Fibroblast of pulmonary artery (primary cell): Measurements from ENCODE around the gene CNBD2.
"Not testable (repeated sequence)": the region's sequence is repeated elsewhere in the genome, so short reads cannot be mapped to it uniquely, and the experiment has no call there.

ENCODE experiments used
- DNase-seq: peaks from one replicate; pipeline ENCODE4 v3.0.0-alpha.2; 2010; ENCODE audit warnings: low read depth
- H3K4me3 ChIP-seq: replicated peaks from 2 replicates; pipeline ENCODE4 v1.5.1; 2011; ENCODE audit warnings: low read depth, mild to moderate bottlenecking, control low read depth, low read length, moderate library complexity
- TF ChIP-seq, protein P1 (sequence below): IDR thresholded peaks from 2 replicates; pipeline ENCODE4 v1.5.1; 2011; ENCODE audit warnings: mild to moderate bottlenecking, control low read depth, low read length, inconsistent platforms; ENCODE audit errors: missing control alignments

CNBD2 gene

DNA sequence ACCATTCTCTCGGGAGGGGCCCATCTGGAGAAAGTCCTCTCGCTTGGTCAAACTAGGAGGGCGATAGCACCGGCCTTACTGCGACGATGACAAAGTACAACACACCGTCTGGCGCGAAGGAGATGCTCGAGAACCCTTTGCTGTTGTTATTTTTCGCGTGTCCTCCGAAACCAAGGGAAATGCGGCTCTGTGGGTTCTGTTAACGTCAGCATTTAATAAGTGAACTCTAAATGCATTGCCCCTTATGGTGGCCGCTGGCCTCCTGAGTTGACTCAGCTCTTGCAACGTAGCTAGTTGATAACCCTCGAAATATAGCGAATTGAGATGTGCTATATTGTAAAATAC, 13.5 kb upstream of the CNBD2 start:
- DNase-seq, result peak; percentile 55
- peak overlapping the region; percentile 96 for H3K4me3 ChIP-seq
- TF ChIP-seq, protein P1, sequence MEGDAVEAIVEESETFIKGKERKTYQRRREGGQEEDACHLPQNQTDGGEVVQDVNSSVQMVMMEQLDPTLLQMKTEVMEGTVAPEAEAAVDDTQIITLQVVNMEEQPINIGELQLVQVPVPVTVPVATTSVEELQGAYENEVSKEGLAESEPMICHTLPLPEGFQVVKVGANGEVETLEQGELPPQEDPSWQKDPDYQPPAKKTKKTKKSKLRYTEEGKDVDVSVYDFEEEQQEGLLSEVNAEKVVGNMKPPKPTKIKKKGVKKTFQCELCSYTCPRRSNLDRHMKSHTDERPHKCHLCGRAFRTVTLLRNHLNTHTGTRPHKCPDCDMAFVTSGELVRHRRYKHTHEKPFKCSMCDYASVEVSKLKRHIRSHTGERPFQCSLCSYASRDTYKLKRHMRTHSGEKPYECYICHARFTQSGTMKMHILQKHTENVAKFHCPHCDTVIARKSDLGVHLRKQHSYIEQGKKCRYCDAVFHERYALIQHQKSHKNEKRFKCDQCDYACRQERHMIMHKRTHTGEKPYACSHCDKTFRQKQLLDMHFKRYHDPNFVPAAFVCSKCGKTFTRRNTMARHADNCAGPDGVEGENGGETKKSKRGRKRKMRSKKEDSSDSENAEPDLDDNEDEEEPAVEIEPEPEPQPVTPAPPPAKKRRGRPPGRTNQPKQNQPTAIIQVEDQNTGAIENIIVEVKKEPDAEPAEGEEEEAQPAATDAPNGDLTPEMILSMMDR, result no peak

DNA sequence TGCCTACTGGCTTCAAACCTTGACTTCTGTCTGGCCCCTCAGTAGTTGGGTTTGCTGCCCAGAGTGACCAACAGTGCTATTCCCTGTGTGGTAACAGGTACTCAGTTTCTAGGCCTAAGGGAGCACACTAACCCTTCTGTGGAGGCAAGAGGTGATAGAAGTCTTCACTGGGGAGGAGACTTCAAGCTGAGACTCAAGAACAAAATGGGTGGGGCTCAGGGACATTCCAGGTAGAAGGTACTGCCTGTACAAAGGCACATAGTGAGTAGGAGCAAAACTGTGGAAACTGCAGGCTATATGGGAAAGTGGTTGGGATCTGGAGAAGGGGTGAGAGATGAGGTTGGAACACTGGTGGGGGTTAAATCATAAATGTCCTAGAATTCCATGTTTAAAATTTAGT, 11.8 kb upstream of the CNBD2 start:
- TF ChIP-seq, protein P1, result no peak

DNA sequence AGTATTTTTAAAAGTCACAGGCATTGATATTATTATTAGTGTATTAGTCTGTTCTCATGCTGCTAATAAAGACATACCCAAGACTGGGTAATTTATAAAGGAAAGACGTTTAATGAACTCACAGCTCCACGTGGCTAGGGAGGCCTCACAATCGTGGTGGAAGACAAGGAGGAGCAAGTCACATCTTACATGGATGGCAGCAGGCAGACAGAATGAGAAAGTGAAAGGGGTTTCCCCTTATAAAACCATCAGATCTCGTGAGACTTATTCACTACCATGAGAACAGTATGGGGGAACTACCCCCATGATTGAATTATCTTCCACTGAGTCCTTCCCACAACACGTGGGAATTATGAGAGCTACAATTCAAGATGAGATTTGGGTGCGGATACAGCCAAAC, 9.1 kb upstream of the CNBD2 start:
- not testable (repeated sequence) for H3K4me3 ChIP-seq, DNase-seq

More for the DNA sequence above, 11.8 kb upstream of the CNBD2 start:
- no peak overlapping the region for H3K4me3 ChIP-seq
- DNase-seq, result no peak

DNA sequence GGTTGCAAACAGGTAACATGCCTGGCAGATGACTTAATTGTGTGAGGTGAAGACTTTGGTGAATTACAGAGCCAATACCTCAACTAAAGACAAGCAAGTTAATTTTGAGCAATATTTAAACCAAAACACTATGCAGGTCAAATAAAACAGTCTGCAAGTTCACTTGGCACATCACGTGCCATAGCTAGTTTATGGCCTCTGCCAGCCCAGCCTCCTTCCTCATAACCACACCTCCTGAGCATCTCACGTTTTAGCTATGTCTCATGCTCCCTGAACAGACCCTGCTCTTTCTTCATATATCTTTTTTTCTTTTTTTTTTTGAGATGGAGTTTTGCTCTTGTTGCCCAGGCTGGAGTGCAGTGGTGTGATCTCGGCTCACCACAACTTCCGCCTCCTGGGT, 4.5 kb upstream of the CNBD2 start:
- H3K4me3 ChIP-seq, result no peak overlapping the region
- TF ChIP-seq, protein P1, result no peak
- DNase-seq, result no peak

DNA sequence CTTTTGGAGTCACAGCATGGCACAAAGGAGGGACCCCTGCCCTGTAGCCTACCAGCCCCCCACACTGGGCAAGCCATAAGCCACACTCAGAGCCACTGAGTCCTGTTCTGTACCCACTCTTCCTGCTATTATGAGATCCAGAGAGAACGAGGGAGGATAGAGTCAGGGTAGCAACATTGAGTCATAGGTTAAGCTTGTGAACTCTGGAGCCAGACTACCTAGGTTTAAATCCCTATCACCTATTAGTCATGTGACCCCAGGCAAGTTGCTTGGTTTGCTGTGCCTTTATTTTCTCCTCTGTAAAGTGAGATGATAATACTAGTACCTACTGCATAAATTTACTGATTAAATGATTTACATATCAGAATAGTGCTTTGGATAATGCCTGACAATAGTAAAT, 540 bp downstream of the CNBD2 start:
- no peak for DNase-seq
- TF ChIP-seq, protein P1, result no peak
- no peak overlapping the region for H3K4me3 ChIP-seq

DNA sequence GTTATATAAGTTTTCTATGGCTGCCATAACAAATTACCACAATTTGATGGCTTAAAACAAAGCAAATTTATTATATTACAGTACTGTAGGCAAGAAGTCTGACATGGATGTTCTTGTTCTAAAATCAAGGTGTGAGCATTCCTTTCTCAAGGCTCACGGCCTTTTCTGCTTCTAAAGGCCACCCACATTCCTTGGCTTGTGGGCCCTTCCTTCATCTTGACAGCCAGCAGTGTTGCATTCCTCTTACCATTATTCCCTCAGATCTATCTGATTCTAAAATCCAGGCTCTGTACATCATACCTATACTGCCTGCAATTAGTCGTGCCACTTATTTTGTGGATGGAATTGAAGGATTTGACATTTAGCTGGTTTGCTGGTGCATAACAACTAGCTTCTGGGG, 3.6 kb downstream of the CNBD2 start:
- TF ChIP-seq, protein P1, result no peak
- H3K4me3 ChIP-seq, result no peak overlapping the region
- DNase-seq, result no peak

DNA sequence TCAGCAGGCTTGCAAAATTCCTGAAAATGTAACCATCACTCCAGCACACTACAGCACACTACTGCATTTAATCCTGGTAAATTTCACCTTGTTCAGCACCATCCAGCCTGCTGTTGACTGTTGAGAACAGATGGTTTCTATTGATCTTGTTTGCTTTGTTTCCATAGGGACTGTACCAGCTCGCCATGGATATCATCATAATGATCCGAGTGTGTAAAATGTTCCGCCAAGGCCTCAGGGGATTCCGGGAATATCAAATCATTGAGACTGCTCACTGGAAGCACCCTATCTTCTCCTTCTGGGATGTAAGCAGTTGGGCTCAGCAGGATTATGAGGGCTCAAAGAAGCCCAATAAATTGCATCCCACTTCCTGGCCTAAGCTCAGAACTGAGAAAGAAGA, 4.1 kb downstream of the CNBD2 start:
- TF ChIP-seq, protein P1, result no peak
- no peak overlapping the region for H3K4me3 ChIP-seq
- no peak for DNase-seq

DNA sequence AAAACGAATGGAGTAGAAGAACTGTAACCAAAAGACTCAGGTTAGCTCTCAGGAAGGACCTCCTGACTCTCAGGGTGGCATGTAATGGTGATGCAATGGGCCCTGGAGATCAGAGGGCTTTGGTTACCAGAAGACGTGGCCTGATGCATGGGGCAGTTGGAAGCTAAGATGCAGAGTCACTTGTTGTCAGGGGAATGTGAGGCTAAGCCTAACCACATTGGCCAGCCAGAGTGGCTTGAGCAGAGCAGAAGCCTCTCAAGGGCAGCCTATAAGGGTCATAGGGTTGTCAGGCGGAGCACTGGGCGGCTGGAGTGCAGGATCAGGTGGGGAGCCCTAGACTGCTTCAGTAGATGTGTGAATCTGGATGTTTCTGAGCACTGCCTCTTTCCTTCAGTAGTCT, 5.9 kb downstream of the CNBD2 start:
- H3K4me3 ChIP-seq, result no peak overlapping the region
- no peak for DNase-seq
- TF ChIP-seq, protein P1, result no peak
